Natural killer cell (primary cell): ENCODE measurements around the gene BPIFA1. TPM values are rescaled to one million over a fixed set of nuclear protein-coding genes. Genes with fewer than 3 reads are reported as not detected.

Source experiments
- ATAC-seq, 3 donors: fragments of 150-1000 bp in 2 of 3; fragments of 200-7000 bp in 1 of 3; cut with Tn5 transposase; 1 replicate in 1 of 3; 2 replicates in 2 of 3; pipeline ENCODE4 v1.10.0; 2021; ENCODE audit warnings: mild to moderate bottlenecking in 2 of 3, moderate library complexity in 2 of 3
- DNase-seq, 2 donors: peaks; one replicate each; pipeline versions ENCODE4 v3.0.0 to v3.0.0-alpha.2; 2013 to 2021; ENCODE audit warnings: mixed read lengths in 1 of 2
- H3K27ac ChIP-seq: one replicate; pipeline ENCODE4 v1.5.1; 2013; ENCODE audit warnings: mild to moderate bottlenecking, low read length
- H3K27me3 ChIP-seq: one replicate; pipeline ENCODE4 v1.6.1; 2013; ENCODE audit warnings: low read length; ENCODE audit not compliant: control insufficient read depth, insufficient read depth
- H3K36me3 ChIP-seq: one replicate; pipeline ENCODE4 v1.6.1; 2013; ENCODE audit warnings: low read length; ENCODE audit not compliant: control insufficient read depth, insufficient read depth
- H3K4me1 ChIP-seq: one replicate; pipeline ENCODE4 v1.6.1; 2013; ENCODE audit warnings: low read length; ENCODE audit not compliant: control insufficient read depth, insufficient read depth
- H3K4me3 ChIP-seq: one replicate; pipeline ENCODE4 v1.5.1; 2013; ENCODE audit warnings: low read length
- H3K9me3 ChIP-seq: one replicate; pipeline ENCODE4 v1.6.1; 2013; ENCODE audit warnings: low read length; ENCODE audit not compliant: control insufficient read depth, insufficient read depth
- H3K27ac Mint-ChIP-seq, 2 donors: one replicate each; pipeline ENCODE4 v1.8.0; 2022; ENCODE audit warnings: mild to moderate bottlenecking in 2 of 2, mixed read lengths in 2 of 2, moderate library complexity in 1 of 2
- H3K27me3 Mint-ChIP-seq, 2 donors: one replicate each; pipeline ENCODE4 v1.8.0; 2022; ENCODE audit warnings: low read depth in 2 of 2, mixed read lengths in 2 of 2
- H3K36me3 Mint-ChIP-seq: one replicate; pipeline ENCODE4 v1.8.0; 2022; ENCODE audit warnings: mixed read lengths
- H3K4me1 Mint-ChIP-seq, 2 donors: one replicate each; pipeline ENCODE4 v1.8.0; 2022; ENCODE audit warnings: mixed read lengths in 2 of 2
- H3K4me3 Mint-ChIP-seq: one replicate; pipeline ENCODE4 v1.8.0; 2022; ENCODE audit warnings: mild to moderate bottlenecking, moderate library complexity, mixed read lengths
- H3K9me3 Mint-ChIP-seq, 2 donors: one replicate each; pipeline ENCODE4 v1.8.0; 2022; ENCODE audit warnings: mixed read lengths in 2 of 2
- WGBS: methylation state at CpG from one replicate; pipeline ENCODE4 v1.1.7; 2013; ENCODE audit warnings: missing lambda C conversion rate; ENCODE audit not compliant: insufficient coverage; 5-methylcytosine and 5-hydroxymethylcytosine counted together
- intact Hi-C: fragments of 100-400 bp; cut with micrococcal nuclease; formaldehyde crosslinking; loops from one replicate; pipeline ENCODE4 v1.14.2; 2022
- total RNA-seq, 4 donors: library from RNA; stranded (reverse); fragments of 120-200 nt in 1 of 4; gene quantifications; one replicate each; pipeline versions ENCODE4 v1.2.3 to v1.2.4, GENCODE V29; 2013 to 2022
- TF ChIP-seq, protein P1 (sequence below): fragments of 200-600 bp; IDR thresholded peaks from one replicate; pipeline ENCODE4 v1.8.0; 2022; ENCODE audit warnings: antibody characterized with exemption

BPIFA1 gene
- total RNA-seq, 3 donors from 2014 or later (not counting 1 experiment from before 2014, with no cell fraction given), result not detected

DNA sequence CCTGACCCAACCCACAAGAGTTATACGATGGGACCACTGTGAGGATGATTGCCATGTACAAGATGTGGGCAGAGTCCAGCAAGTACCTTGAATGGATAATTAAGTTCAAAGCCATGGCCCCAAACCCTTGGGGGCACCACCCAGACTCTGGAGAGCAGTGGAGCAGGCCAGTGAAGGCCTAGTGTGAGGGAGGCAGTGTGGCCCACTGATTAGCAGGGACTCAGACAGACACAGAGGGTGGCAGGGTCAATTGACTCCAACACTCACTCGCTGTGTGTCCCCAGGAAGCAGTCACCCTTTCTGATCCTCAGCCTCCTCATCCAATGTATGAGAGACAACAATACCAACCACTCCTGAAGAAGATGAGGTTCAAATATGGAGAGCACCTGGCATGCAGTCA, 1.7 kb upstream of the BPIFA1 start:
- no peak for ATAC-seq
- Mint-ChIP-seq H3K36me3 (no peaks in the 10 kb centered on the region), H3K4me1 (peaks cover 17 to 27% of the 10 kb centered on the region in 2 donors), H3K27me3 (peaks cover 0 to 3% of the 10 kb centered on the region in 2 donors), H3K9me3 (no peaks in the 10 kb centered on the region), H3K4me3 (no peak overlapping the region), H3K27ac (no peak overlapping the region)
- H3K4me1 ChIP-seq, result peaks cover 17% of the 10 kb centered on the region
- DNase-seq, result no peak
- no peak overlapping the region for H3K27ac ChIP-seq
- no peak overlapping the region for H3K4me3 ChIP-seq
- intact Hi-C loops, result no loop called here
- H3K36me3 ChIP-seq, result no peaks in the 10 kb centered on the region
- no peaks in the 10 kb centered on the region for H3K27me3 ChIP-seq
- 96% methylated on average over 2 of the region's 2 CpGs for WGBS
- no peaks in the 10 kb centered on the region for H3K9me3 ChIP-seq
- TF ChIP-seq, protein P1, sequence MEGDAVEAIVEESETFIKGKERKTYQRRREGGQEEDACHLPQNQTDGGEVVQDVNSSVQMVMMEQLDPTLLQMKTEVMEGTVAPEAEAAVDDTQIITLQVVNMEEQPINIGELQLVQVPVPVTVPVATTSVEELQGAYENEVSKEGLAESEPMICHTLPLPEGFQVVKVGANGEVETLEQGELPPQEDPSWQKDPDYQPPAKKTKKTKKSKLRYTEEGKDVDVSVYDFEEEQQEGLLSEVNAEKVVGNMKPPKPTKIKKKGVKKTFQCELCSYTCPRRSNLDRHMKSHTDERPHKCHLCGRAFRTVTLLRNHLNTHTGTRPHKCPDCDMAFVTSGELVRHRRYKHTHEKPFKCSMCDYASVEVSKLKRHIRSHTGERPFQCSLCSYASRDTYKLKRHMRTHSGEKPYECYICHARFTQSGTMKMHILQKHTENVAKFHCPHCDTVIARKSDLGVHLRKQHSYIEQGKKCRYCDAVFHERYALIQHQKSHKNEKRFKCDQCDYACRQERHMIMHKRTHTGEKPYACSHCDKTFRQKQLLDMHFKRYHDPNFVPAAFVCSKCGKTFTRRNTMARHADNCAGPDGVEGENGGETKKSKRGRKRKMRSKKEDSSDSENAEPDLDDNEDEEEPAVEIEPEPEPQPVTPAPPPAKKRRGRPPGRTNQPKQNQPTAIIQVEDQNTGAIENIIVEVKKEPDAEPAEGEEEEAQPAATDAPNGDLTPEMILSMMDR, result no peak

DNA sequence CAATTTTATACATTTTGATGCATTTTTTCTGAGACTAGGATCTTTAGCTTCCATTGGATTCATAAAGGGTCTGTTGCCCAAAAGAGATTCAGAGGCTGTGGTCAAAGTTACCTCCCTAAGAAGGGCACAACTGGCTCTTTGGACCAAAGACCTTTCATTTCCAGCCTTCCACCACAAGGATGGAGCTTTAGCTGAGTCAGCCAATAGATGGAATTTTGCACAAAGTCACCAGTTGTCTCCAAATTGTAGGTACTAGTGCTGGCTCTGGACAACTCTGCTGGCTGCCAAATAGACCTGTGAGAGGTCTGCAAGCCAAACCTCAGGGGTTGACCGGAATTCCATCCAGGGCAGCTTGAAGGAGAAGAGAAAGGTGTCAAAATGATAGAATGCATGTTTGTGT, 555 bp downstream of the BPIFA1 start:
- Mint-ChIP-seq H3K27ac (no peak overlapping the region), H3K27me3 (peaks cover 0 to 4% of the 10 kb centered on the region in 2 donors), H3K9me3 (no peaks in the 10 kb centered on the region), H3K36me3 (no peaks in the 10 kb centered on the region), H3K4me1 (peaks cover 4 to 10% of the 10 kb centered on the region in 2 donors), H3K4me3 (no peak overlapping the region)
- H3K9me3 ChIP-seq, result no peaks in the 10 kb centered on the region
- no peaks in the 10 kb centered on the region for H3K27me3 ChIP-seq
- DNase-seq (no peak), ATAC-seq (no peak)
- WGBS, result 93% methylated on average over 1 of the region's 1 CpG
- H3K4me1 ChIP-seq, result no peaks in the 10 kb centered on the region
- H3K4me3 ChIP-seq, result no peak overlapping the region
- TF ChIP-seq, protein P1, result no peak
- intact Hi-C loops, result no loop called here
- no peaks in the 10 kb centered on the region for H3K36me3 ChIP-seq
- no peak overlapping the region for H3K27ac ChIP-seq

DNA sequence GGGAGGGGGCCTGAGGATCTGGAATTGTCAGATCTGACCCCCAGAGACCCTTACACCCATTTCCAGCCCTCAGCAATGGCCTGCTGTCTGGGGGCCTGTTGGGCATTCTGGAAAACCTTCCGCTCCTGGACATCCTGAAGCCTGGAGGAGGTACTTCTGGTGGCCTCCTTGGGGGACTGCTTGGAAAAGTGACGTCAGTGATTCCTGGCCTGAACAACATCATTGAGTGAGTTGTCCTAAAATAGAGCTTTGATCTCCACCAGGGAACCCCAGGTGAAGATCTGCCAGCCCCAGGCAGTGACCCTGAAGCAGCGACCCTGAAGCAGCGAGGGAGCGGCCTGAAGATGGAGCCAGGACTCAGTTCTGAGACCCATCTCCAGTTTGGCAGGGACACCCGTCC, 2.2 kb downstream of the BPIFA1 start:
- intact Hi-C loops, result no loop called here
- no peak overlapping the region for H3K4me3 ChIP-seq
- no peaks in the 10 kb centered on the region for H3K36me3 Mint-ChIP-seq
- ATAC-seq, result no peak
- no peak for DNase-seq
- TF ChIP-seq, protein P1, result no peak
- H3K4me1 ChIP-seq, result no peaks in the 10 kb centered on the region
- peaks cover 0 to 6% of the 10 kb centered on the region in 2 donors for H3K27me3 Mint-ChIP-seq
- H3K4me1 Mint-ChIP-seq, result peaks cover 0 to 3% of the 10 kb centered on the region in 2 donors
- no peaks in the 10 kb centered on the region for H3K9me3 ChIP-seq
- H3K27ac Mint-ChIP-seq, result no peak overlapping the region
- no peaks in the 10 kb centered on the region for H3K27me3 ChIP-seq
- H3K36me3 ChIP-seq, result no peaks in the 10 kb centered on the region
- H3K4me3 Mint-ChIP-seq, result no peak overlapping the region
- WGBS, result 83% methylated on average over 6 of the region's 6 CpGs
- no peaks in the 10 kb centered on the region for H3K9me3 Mint-ChIP-seq
- no peak overlapping the region for H3K27ac ChIP-seq

DNA sequence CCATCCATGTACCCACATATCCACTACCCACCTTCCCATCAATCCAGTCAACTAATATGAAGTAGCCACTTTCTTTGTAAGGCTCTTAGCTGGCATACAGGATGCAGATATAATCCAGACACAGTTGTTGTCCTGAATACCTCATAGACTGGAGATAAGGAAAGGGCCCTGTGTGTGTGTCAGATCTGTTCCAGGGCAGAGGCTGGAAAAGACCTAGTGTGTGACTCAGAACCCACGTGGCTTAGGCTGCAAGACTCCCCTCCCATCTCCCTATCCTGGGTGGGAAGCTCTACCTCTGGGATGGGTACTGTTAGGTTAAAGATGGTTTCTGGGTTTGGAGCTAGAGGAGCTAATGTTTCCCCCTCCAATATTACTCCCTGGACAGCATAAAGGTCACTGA, 3.6 kb downstream of the BPIFA1 start:
- no peaks in the 10 kb centered on the region for H3K27me3 ChIP-seq
- Mint-ChIP-seq H3K36me3 (no peaks in the 10 kb centered on the region), H3K9me3 (no peaks in the 10 kb centered on the region), H3K4me3 (no peak overlapping the region), H3K4me1 (no peaks in the 10 kb centered on the region), H3K27me3 (peaks cover 0 to 12% of the 10 kb centered on the region in 2 donors), H3K27ac (no peak overlapping the region)
- H3K36me3 ChIP-seq, result no peaks in the 10 kb centered on the region
- intact Hi-C loops, result no loop called here
- DNase-seq, result no peak
- no peak for ATAC-seq
- 0% methylated on average over 1 of the region's 1 CpG for WGBS
- H3K4me1 ChIP-seq, result no peaks in the 10 kb centered on the region
- H3K27ac ChIP-seq, result no peak overlapping the region
- TF ChIP-seq, protein P1, result no peak
- no peaks in the 10 kb centered on the region for H3K9me3 ChIP-seq
- H3K4me3 ChIP-seq, result no peak overlapping the region
